Hippocampal formation (tissue), 2 donors: ENCODE results near the gene ZNF585A.
"Not testable (repeated sequence)": the region's sequence is repeated elsewhere in the genome, so short reads cannot be mapped to it uniquely, and the experiment has no call there.

Experiments used
- DNase-seq, 2 donors: peaks; one replicate each; lab custom pipeline; 2025; lab: John Stamatoyannopoulos, UW

The ZNF585A gene

DNA sequence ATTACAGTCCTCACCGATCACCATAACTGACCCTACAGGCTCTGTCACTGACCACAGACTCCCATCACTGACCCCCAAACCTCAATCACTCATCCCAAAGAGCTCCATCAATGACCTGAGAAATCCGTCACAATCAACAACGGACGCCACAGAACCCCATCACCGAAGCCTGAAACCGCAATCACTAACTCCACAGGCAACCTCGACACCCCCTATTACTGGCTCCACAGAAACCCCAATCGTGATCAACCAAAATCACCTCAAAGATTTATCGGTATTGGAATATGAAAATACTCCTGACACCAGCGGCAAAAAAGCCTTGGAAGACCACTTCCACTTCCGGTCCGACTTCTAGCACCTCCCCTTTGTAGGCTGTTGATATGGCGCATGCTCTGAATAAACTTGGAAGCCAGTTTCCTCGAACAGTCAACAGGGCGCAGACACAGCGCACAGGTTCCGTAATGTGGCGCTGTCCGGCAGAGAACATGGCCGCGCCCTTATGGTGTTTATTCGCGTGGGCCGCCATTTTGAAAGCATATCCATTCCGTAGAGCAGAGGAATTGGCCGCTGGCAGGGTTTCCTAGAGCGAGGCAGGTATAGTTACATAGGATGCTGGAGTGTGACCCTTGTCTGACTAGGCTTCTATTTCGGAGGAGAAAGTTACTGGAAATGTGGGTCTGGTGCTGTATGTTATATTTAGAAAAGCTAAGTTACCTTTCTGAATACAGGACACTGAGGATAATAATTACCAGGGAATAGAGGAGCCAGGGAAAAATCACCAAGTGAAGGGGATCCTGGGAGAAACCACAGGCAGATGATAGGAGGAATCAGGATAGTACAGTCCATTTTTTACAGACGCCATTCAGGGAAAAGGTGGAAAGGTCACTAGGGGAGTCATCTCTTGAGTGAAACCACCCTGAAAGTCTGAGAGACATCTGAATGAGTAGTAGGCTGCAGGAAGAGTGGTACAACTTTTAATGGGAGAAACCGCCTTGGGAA is at the start of gene ZNF585A:
TSS of gene ZNF585A (minus strand) at position 328 of the 999 bp plus-strand sequence. CDS start 2,785 bp downstream, outside the sequence.
- peak; percentile 92 to 99 for DNase-seq

DNA sequence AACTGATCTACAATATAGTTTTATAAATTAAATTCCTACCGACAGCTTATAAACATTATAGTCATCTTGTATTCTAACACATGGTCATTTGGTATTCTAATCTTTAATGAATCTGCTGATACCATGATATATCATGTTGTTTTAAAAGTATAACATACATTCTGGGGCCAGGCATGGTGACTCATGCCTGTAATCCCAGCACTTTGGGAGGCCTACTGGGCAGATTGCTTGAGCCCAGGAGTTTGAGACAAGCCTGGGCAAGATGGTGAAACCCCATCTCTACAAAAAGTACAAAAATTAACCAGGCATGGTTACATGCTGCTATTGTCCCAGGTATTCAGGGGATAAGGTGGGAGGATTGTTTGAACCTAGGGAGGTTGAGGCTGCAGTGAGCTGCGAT is 48.6 kb upstream of the ZNF585A start:
- DNase-seq = no peak

DNA sequence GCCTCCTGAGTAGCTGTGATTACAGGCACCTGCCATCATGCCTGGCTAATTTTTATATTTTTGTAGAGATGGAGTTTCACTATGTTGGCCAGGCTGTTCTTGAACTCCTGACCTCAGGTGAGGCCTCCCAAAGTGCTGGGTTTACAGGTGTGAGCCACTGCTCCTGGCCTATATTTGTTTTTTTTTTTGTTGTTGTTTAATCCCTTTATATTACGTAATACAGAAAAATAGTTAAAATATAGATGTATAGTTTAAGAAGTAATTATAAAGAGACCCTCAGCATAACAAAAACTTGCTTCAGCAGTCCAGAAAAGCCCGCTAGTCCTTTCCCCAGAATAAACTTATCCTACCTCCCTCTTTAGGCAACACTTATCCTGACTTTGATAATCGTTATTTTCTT is 47.9 kb upstream of the ZNF585A start:
- no peak for DNase-seq

DNA sequence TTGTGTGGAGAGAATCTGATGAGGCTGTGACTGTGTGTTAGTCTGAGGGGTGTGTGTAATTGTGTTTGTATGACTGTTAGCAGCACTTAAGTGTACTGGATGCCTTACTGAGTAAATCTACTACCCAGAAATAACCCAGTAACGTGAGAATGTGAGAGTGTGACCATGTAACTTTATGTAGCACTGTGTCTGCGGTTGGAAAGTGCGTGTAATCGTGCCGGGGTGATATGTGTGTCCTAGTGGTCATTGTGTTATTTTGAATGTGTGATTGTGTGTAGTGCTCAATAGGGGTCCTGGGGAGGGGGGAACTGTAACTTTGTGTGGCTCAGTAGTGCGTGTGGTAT is 46.1 kb upstream of the ZNF585A start:
- DNase-seq = no peak

DNA sequence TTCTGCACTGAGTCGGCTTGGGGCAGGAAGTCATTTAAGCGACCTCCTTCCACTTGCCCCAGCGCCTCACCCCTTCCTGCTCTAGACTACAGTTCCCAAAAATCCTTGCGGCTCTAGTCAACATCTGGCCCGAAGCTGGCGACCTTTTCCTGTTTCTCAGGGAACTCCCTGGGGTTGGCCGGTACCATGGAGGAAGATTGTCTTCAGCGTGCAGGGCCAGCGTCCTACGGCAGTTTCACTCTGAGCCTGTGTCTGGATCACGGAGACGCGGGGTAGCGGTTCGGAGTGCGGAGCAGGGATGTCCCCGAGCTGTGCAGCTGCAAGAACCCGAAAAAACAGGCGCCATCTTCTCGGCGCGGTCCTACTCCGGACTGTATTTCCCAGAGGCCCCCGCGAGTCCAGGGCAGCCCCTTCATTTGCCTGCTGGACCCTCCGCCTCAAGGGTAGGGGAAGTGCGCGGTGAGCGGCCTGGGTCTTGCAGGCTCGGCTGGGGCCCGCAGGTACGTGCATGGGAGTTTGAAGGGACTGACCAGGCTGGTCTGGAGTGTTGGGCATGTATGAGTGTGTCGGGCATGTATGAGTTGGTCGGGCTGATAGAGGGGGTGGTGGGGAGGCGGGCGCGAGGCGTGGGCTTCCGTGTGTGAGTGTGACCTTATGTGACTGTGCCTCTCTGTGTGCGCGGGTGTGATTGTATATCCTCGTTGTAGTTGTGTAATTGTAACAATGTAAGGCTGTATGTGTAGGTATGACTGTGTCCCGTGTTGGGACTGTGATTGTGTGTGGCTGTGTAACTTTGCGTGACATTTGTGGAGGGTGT is 45.5 kb upstream of the ZNF585A start, which contains the start of gene ZNF383:
TSS of gene ZNF383 (plus strand) at position 440 of the 817 bp plus-strand sequence. CDS start 12,240 bp downstream, outside the sequence.
- DNase-seq = peak; percentile 95 to 97

DNA sequence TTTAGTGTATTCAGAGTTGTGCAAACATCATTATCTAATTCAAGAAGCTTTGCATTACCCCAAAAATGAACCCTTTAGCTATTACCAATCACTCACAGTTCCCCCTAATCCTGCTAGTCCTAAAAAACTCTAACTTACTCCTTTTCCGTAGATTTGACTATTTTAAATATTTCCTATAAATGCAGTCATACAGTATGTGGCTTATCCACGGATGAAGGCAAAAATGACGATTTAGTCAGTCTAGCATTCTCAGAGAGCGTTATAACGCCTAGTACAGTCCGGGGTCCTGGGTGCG is 44.9 kb upstream of the ZNF585A start:
- no peak for DNase-seq

DNA sequence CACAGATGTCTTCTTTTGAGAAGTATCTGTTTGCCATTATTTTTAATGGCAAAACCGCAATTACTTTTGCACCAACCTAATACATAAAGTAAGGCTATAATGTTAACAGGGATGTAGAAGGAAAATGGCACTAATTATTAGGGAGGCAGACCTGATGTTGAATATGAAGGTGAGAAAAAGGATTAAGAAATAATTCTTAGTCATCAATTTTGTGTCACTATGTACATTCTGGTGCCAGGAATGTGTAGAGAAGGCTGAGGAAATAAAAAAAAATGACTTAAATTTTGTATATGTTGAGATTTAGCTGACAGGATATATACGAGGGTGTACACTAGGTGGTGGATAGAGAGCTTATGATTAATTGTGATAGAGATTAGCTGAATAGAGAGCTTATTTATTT is 25.3 kb upstream of the ZNF585A start:
- DNase-seq = no peak

DNA sequence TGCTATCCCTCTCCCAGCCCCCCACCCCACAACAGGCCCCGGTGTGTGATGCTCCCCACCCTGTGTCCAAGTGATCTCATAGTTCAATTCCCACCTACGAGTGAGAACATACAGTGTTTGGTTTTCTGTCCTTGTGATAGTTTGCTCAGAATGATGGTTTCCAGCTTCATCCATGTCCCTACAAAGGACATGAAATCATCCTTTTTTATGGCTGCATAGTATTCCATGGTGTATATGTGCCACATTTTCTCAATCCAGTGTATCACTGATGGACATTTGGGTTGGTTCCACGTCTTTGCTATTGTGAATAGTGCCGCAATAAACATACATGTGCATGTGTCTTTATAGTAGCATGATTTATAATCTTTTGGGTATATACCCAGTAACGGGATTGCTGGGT is 24.6 kb upstream of the ZNF585A start:
- not testable (repeated sequence) for DNase-seq

DNA sequence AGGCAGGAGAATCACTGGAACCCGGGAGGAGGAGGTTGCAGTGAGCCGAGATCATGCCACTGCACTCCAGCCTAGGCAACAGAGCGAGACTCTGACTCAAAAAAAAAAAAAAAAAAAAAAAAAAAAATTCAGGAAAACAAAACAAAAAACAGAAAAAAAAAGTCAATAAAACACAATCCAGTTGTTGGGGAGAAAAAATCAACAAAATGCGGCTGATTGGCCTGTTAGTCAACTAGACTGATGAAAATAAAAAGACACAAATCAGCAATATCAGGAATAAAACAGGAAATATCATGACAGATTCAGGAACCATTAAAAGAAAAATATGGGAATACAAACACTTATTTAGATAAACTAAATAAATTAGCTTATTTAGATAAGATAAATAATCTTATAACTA is 22.8 kb upstream of the ZNF585A start:
- DNase-seq = not testable (repeated sequence)

DNA sequence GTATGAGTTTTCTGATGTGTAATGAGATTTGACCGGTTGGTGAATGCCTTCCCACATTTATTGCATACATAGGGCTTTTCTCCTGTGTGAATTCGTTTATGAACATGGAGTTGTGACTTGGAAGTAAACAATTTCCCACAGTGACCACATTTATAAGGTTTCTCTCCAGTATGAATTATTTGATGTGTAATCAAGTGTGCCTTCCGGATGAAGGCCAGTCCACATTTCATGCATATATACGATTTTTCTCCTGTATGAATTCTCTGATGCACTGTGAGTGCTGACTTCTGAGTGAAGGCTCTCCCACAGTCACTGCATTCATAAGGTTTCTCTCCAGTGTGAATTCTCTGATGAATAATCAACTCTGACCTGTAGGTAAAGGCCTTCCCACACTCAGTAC is 13.6 kb upstream of the ZNF585A start:
- not testable (repeated sequence) for DNase-seq

DNA sequence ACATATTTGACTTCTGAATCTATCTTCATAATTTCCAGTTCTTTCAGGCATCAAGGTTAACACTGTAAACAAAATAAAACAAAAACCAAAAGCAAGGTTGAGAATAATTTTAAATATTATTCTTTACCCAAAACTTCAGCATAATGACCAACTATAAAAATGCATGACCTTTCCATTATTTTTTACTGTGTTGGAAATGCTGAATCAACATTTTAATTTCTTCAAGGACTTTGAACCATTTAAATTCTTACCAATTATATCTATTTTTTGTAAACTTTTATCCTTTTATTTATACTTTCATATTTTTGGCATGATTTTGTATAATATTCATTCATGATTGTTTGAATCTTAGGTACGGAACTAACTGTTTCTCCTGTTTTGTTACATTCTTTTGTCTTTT is 6.9 kb downstream of the ZNF585A start:
- no peak for DNase-seq

DNA sequence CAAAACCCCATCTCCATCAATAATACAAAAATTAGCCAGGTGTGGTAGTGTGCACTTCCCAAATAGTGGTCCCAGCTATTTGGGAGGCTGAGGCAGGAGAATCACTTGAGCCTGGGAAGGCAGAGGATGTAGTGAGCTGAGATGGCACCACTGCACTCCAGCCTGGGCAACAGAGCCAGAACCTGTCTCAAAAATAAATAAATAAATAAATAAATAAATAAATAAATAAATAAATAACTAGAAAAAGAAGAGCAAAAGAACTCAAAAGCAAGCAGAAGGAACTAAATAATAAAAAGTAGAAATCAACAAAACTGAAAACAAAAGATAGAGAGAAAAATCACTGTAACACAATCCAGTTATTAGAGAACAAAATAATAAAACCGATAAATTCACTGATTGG is 12.3 kb downstream of the ZNF585A start:
- DNase-seq = no peak

DNA sequence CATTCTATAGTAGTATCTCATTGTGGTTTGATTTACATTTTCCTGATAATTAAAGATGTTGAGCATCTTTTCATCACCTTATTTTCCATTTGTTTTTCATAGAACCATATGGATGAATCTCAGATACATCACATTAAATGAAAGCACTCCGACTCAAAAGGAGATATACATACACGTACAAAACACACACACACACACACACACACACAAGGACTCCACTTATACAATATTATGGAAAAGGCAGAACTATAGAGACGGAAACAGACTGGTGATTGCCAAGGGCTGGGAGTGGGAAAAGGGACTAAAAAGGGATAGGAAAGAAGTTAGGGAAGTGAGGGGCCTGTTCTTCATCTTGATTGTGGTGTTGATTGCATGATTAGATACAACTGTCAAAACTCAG is 24.3 kb downstream of the ZNF585A start:
- no peak for DNase-seq

DNA sequence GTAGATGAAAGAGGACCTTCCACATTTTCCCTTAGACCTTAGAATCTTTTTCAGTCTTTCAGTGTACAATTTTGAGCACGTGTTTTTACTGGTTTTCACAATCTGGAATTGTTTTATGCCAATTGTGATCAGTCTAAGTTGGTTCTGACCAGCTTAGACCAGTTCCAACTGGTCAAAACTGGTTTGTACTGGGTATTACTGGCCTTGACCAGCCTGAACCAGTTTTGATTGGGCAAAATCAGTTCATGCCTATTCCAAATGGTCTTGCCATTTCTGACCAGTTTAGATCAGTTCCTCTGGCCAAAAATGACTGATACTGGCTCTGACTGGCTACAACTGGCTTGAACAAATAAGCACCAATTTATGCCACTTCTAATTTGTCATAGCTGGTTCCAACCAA is 36.4 kb downstream of the ZNF585A start:
- no peak for DNase-seq

DNA sequence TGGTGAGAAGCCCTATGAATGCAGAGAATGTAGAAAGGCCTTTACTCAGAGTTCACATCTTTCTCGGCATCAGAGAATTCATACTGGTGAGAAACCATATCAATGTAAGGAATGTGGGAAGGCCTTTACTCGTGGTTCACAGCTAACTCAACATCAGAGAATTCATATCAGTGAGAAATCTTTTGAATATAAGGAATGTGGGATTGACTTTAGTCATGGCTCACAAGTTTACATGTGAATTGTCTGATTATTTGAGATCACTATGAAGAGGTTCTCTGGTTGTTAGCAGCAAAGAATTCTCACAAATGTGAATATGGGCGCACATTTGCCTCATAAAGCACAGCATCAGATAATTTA is 43.7 kb downstream of the ZNF585A start:
- no peak for DNase-seq

DNA sequence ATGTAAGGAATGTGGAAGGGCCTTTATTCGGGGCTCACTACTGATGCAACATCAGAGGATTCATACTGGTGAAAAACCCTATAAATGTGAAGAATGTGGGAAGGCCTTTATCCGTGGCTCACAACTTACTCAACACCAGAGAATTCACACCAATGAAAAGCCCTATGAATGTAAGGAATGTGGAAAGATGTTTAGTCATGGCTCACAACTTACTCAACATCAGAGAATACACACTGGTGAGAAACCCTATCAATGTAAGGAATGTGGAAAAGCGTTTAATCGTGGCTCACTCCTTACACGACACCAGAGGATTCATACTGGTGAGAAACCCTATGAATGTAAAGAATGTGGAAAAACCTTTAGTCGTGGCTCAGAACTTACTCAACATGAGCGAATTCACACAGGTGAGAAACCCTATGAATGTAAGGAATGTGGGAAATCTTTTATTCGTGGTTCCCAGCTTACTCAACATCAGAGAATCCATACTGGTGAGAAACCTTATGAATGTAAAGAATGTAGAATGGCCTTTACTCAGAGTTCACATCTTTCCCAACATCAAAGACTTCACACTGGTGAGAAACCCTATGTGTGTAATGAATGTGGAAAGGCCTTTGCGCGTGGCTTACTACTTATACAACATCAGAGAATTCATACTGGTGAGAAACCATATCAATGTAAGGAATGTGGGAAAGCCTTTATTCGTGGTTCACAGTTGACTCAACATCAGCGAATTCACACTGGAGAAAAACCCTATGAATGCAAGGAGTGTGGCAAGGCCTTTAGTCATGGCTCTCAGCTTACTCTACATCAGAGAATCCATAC is 44.3 kb downstream of the ZNF585A start:
- no peak for DNase-seq

DNA sequence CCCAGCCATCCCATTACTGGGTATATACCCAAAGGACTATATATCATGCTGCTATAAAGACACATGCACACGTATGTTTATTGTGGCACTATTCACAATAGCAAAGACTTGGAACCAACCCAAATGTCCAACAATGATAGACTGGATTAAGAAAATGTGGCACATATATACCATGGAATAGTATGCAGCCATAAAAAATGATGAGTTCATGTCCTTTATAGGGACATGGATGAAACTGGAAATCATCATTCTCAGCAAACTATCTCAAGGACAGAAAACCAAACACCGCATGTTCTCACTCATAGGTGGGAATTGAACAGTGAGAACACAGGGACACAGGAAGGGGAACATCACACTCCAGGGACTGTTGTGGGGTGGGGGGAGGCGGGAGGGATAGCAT is 50.4 kb downstream of the ZNF585A start:
- not testable (repeated sequence) for DNase-seq

DNA sequence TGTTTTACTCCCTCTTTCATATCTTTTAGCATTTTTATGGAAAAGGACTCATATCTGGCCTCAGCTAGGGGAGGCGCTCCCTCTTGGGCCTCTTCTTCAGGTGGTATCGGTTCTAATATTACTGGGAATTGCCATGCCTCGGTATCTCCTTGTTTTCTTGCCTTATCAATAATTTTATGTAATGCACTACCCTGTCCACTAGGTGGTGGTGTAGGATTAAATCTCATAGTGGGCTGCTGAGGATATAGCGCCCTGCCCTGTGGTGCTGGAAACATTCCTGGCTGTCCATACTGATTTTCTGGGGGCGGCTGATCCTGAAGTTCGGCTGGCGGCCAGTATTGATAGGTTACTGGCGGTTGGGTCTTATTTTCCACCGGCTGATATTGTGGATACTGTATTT is 58.5 kb downstream of the ZNF585A start:
- DNase-seq = no peak

DNA sequence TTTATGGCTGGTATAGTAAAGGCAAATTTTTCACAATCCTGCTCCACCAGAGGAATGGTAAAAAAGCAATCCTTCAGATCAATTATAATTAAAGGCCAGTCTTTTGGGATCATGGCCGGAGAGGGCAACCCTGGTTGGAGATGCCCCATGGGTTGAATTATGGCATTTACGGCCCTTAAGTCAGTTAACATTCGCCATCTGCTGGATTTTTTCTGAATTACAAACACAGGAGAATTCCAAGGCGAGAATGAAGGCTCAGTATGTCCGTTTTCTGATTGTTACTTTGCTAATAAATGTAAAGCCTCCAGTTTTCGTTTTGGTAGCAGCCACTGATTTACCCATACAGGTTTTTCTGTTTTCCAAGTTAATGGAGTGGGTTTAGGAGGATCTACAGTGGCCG is 60.7 kb downstream of the ZNF585A start:
- not testable (repeated sequence) for DNase-seq

DNA sequence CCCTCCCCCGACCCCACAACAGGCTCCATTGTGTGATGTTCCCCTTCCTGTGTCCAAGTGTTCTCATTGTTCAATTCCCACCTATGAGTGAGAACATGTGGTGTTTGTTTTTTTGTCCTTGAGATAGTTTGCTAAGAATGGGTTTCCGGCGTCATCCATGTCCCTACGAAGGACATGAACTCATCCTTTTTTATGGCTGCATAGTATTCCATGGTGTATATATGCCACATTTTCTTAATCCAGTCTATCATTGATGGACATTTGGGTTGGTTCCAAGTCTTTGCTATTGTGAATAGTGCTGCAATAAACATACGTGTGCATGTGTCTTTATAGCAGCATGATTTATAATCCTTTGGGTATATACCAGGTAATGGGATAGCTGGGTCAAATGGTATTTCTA is 68.4 kb downstream of the ZNF585A start:
- not testable (repeated sequence) for DNase-seq

DNA sequence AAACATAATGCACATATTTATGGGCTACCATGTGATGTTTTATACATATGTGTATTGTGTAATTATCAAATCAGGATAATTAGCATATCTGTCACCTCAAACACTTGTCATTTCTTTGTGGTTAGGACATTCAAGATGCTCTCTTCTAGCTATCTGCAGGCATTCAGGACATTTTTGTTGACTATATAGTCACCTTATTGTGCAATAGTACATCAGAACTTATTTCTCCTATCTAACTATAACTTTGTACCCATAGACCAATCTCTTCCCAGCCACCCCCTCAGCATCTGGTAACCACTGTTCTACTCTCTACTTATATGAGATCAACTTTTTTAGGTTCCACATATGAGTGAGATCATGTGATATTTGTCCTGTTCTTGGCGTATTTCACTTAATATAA is 73.9 kb downstream of the ZNF585A start:
- no peak for DNase-seq

DNA sequence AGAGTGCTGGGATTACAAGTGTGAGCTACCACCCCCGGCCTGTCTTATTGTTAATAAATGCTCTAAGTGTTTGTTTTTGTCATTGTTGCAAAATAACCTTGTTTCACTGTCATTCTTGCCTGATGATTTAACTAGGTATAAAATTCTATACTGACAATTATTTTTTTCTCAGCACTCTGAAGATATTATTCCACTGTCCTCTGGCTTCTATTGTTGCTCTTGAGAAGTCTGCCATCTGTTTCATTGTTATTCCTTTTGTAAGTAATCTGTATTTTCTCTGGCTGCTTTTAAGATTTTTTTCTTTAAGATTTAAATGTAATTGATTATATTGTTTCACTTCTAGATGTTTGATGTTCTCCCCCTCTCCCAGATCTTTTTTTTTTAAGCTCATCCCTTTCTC is 76.6 kb downstream of the ZNF585A start:
- no peak for DNase-seq
